SK-N-SH (cell line): ENCODE results near the gene CDH26.

Experiments
- CTCF ChIP-seq: fragments of 200-600 bp; sonication (generic); IDR thresholded peaks from 2 replicates; pipeline ENCODE4 v1.6.1; 2017; ENCODE audit warnings: antibody characterized with exemption, mild to moderate bottlenecking, moderate library complexity
- ELF1 ChIP-seq: IDR thresholded peaks from 2 replicates; pipeline ENCODE4 v1.4.0; 2012
- EZH2phosphoT487 ChIP-seq: fragments of 200-600 bp; sonication (generic); IDR thresholded peaks from 2 replicates; pipeline ENCODE4 v1.6.1; 2017; ENCODE audit warnings: low read depth, mixed run types, mild to moderate bottlenecking, antibody characterized with exemption, moderate library complexity, borderline replicate concordance

- TF ChIP-seq CTCF (no peak), EZH2phosphoT487 (no peak), ELF1 (no peak)
Measured at GRCh38 chr20:60038400-60039008, 80.3 kb downstream of the CDH26 start.
